GM12878 (cell line): ENCODE measurements around the gene SHLD3. TPM values are rescaled to one million over a fixed set of nuclear protein-coding genes. Genes with fewer than 3 reads are reported as not detected.

Experiments
- ATAC-seq: fragments of 200-7000 bp; cut with Tn5 transposase; 3 replicates; pipeline ENCODE4 v1.9.1; 2020; ENCODE audit warnings: mild to moderate bottlenecking, moderate library complexity
- BruUV-seq: library from RNA; stranded (reverse); fragments of 400-500 nt; replicated peaks from 2 replicates; lab custom pipeline; 2021; lab: Mats Ljungman, UMichigan
- CTCF ChIA-PET: fragments of 300-600 bp; sonication (Branson Sonifier 250); formaldehyde crosslinking; extraction: SDS; loops from one replicate; lab custom pipeline; 2021; ENCODE audit warnings: inconsistent platforms; lab: Yijun Ruan, JAX
- POLR2A ChIA-PET: fragments of 350-600 bp; formaldehyde crosslinking; extraction: SDS; loops from one replicate; lab custom pipeline; 2021; ENCODE audit warnings: inconsistent platforms; lab: Charles Lee
- RAD21 ChIA-PET: fragments of 300-600 bp; sonication (Branson Sonifier 250); formaldehyde crosslinking; loops from one replicate; lab custom pipeline; 2023; ENCODE audit warnings: antibody characterized with exemption; ENCODE audit not compliant: unreplicated experiment; lab: Charles Lee
- SMC1A ChIA-PET: fragments of 300-600 bp; sonication (Branson Sonifier 250); formaldehyde crosslinking; loops from one replicate; lab custom pipeline; 2023; ENCODE audit not compliant: unreplicated experiment, uncharacterized antibody; lab: Charles Lee
- DNase-seq: peaks from one replicate; pipeline ENCODE4 v3.0.0-alpha.2; 2011; ENCODE audit warnings: low read depth, low spot score
- FAIRE-seq: peaks from 3 replicates; lab custom pipeline; 2011; peaks lifted over from hg19 to GRCh38; lab: Jason Lieb, UNC
- H2AFZ ChIP-seq: 2 replicates; pipeline ENCODE4 v1.6.0; 2011; ENCODE audit warnings: low read depth, low read length, control low read depth; ENCODE audit not compliant: control insufficient read depth
- H3K27ac ChIP-seq: 2 replicates; pipeline ENCODE4 v1.5.1; 2011; ENCODE audit warnings: control low read depth; ENCODE audit not compliant: control insufficient read depth, insufficient read depth
- H3K27me3 ChIP-seq, 2 experiments: replicated peaks in 1 of 2; 2 replicates each; pipeline versions ENCODE4 v1.6.0 to v1.6.1; 2011; ENCODE audit warnings: low read length in 1 of 2; ENCODE audit not compliant: control insufficient read depth in 2 of 2, insufficient read depth in 2 of 2
- H3K36me3 ChIP-seq, 2 experiments: 2 replicates each; pipeline ENCODE4 v1.5.1; 2011; ENCODE audit warnings: low read length in 1 of 2; ENCODE audit not compliant: control insufficient read depth in 2 of 2, insufficient read depth in 2 of 2
- H3K4me1 ChIP-seq: 2 replicates; pipeline ENCODE4 v1.6.1; 2011; ENCODE audit warnings: mild to moderate bottlenecking, low read length, moderate library complexity, mixed read lengths; ENCODE audit not compliant: control insufficient read depth, insufficient read depth
- H3K4me2 ChIP-seq: 2 replicates; pipeline ENCODE4 v1.6.0; 2011; ENCODE audit warnings: control low read depth; ENCODE audit not compliant: control insufficient read depth, insufficient read depth
- H3K4me3 ChIP-seq: fragments of 200-600 bp; sonication (generic); 2 replicates; pipeline ENCODE4 v1.5.1; 2016
- H3K79me2 ChIP-seq: 2 replicates; pipeline ENCODE4 v1.6.0; 2011; ENCODE audit warnings: low read length; ENCODE audit not compliant: control insufficient read depth, insufficient read depth
- H3K9ac ChIP-seq: 2 replicates; pipeline ENCODE4 v1.8.0; 2011; ENCODE audit warnings: low read length, control low read depth, mixed read lengths; ENCODE audit not compliant: control insufficient read depth, insufficient read depth
- H3K9me3 ChIP-seq: replicated peaks from 3 replicates; pipeline ENCODE4 v1.5.1; 2011; ENCODE audit warnings: mild to moderate bottlenecking, low read length; ENCODE audit not compliant: control insufficient read depth, insufficient read depth
- H4K20me1 ChIP-seq: 2 replicates; pipeline ENCODE4 v1.6.0; 2011; ENCODE audit not compliant: control insufficient read depth, insufficient read depth
- BCL11A ChIP-seq: IDR thresholded peaks from 2 replicates; pipeline ENCODE4 v1.6.1; 2011; ENCODE audit warnings: low read depth, low read length
- GABPA ChIP-seq: IDR thresholded peaks from 2 replicates; pipeline ENCODE4 v1.6.1; 2014; ENCODE audit warnings: antibody characterized with exemption, low read depth, mild to moderate bottlenecking, inconsistent platforms
- IRF4 ChIP-seq: IDR thresholded peaks from 2 replicates; pipeline ENCODE4 v1.6.1; 2011; ENCODE audit warnings: low read depth, low read length
- KAT2A ChIP-seq: conservative IDR thresholded peaks from 2 replicates; pipeline ENCODE4 v1.6.1; 2011; ENCODE audit warnings: low read depth, low read length; ENCODE audit not compliant: control insufficient read depth
- KLF5 ChIP-seq: fragments of 450-650 bp; IDR thresholded peaks from 2 replicates; pipeline ENCODE4 v1.6.1; 2014; ENCODE audit warnings: mild to moderate bottlenecking; ENCODE audit not compliant: partially characterized antibody
- NFYB ChIP-seq: IDR thresholded peaks from 2 replicates; pipeline ENCODE4 v1.6.1; 2011; ENCODE audit warnings: low read depth, mild to moderate bottlenecking, low read length, improper control_type of control experiment, moderate library complexity; ENCODE audit not compliant: insufficient read depth
- PAX5 ChIP-seq: IDR thresholded peaks from 2 replicates; pipeline ENCODE4 v1.6.1; 2011; ENCODE audit warnings: low read depth, low read length, borderline replicate concordance
- POU2F2 ChIP-seq: IDR thresholded peaks from 3 replicates; pipeline ENCODE4 v1.6.1; 2011; ENCODE audit warnings: low read depth, mild to moderate bottlenecking, low read length, borderline replicate concordance
- SREBF2 ChIP-seq: IDR thresholded peaks from 2 replicates; pipeline ENCODE4 v1.6.1; 2012; ENCODE audit warnings: mild to moderate bottlenecking, low read length
- SUZ12 ChIP-seq: fragments of 200-600 bp; sonication (generic); IDR thresholded peaks from one replicate; pipeline ENCODE4 v1.6.1; 2018; ENCODE audit warnings: antibody characterized with exemption, mild to moderate bottlenecking; ENCODE audit not compliant: unreplicated experiment
- WGBS: methylation state at CpG from one replicate; pipeline ENCODE4 v1.1.6; 2016; ENCODE audit warnings: low lambda C conversion rate; ENCODE audit not compliant: insufficient replicate concordance, insufficient coverage; ENCODE audit errors: missing lambda C conversion rate; 5-methylcytosine and 5-hydroxymethylcytosine counted together
- in situ Hi-C: fragments of 300-500 bp; cut with MboI; formaldehyde crosslinking; loops from 9 replicates; pipeline ENCODE4 v1.14.3; 2018; ENCODE audit warnings: mixed read lengths
- intact Hi-C: fragments of 100-400 bp; cut with micrococcal nuclease; formaldehyde crosslinking; loops from one replicate; pipeline ENCODE4 v1.14.2; 2022; ENCODE audit not compliant: unreplicated experiment
- polyA plus RNA-seq, 11 experiments: library from polyadenylated mRNA; depleted of rRNA in 4 of 11; unstranded in 6 of 11; stranded (reverse) in 5 of 11; fragments of >200 nt; fragmentation: Nextera tagmentation in 4 of 11; fragmentation: Illumina TruSeq in 1 of 11; extraction: Ambion mirVana in 4 of 11; extraction: Trizol in 1 of 11; gene quantifications; 1 replicate in 1 of 11; 2 replicates in 10 of 11; pipeline versions ENCODE4 v1.2.1 to v1.2.3, GENCODE V29; 2011 to 2016; ENCODE audit warnings: inconsistent platforms in 2 of 11, missing spikeins in 2 of 11, low read depth in 1 of 11
- total RNA-seq, 4 experiments: library from RNA; depleted of rRNA in 3 of 4; stranded (reverse); fragments of >200 nt in 3 of 4; fragmentation: Illumina TruSeq in 1 of 4; extraction: Trizol in 1 of 4; gene quantifications; 2 replicates each; pipeline versions ENCODE4 v1.2.1 to v1.2.3, GENCODE V29; 2013 to 2021

Gene SHLD3
- total and polyA plus RNA-seq, 10 of the 15 experiments (the other 5 are each of a cell fraction or from before 2014, with no cell fraction given), result 3.1 to 9.2 (median 5.7) TPM

DNA sequence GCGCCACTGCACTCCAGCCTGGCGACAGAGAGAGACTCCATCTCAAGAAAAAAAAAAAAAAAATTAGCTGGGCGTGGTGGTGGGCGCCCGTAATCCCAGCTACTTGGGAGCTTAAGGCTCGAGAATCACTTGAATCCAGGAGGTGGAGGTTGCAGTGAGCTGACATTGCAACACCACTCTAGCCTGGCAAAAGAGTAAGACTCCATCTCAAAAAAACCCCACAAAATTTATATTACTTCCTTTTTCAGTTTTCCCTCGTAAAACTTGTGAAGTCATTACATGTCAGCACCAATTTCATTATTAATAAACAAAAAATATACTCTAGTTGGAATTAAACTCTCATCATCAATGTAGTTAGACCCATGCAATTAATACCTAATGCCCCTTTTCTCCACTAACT is 43.9 kb downstream of the SHLD3 start:
- Histone ChIP-seq H2AFZ (no peak overlapping the region), H3K4me1 (no peaks in the 10 kb centered on the region), H3K4me2 (no peak overlapping the region), H3K4me3 (no peak overlapping the region), H3K36me3 (peaks cover 0 to 6% of the 10 kb centered on the region in 2 experiments; a peak in 2 of 4 replicates), H3K27ac (no peak overlapping the region), H4K20me1 (no peaks in the 10 kb centered on the region), H3K9ac (no peak overlapping the region), H3K27me3 (no peaks in the 10 kb centered on the region), H3K9me3 (no peaks in the 10 kb centered on the region), H3K79me2 (no peaks in the 10 kb centered on the region)
- in situ Hi-C loops (no loop called here), intact Hi-C loops (loop anchor here (10.0 kb wide), 1 partner anchor 856 kb away; no protein-coding TSS in a partner anchor)
- no peak for TF ChIP-seq IRF4
- TF ChIP-seq POU2F2, result no peak
- TF ChIP-seq SUZ12, result no peak
- no peak for TF ChIP-seq BCL11A
- no peak for TF ChIP-seq GABPA
- TF ChIP-seq KLF5, result no peak
- no peak for TF ChIP-seq NFYB
- no peak for TF ChIP-seq SREBF2
- ATAC-seq (no peak), FAIRE-seq (no peak), DNase-seq (no peak)
- RAD21 ChIA-PET, result no interaction called here
- CTCF ChIA-PET, result no interaction called here
- POLR2A ChIA-PET, result no interaction called here
- SMC1A ChIA-PET, result no interaction called here
- WGBS, result 71% methylated on average over 5 of the region's 7 CpGs
- BruUV-seq, result no TSS peak

DNA sequence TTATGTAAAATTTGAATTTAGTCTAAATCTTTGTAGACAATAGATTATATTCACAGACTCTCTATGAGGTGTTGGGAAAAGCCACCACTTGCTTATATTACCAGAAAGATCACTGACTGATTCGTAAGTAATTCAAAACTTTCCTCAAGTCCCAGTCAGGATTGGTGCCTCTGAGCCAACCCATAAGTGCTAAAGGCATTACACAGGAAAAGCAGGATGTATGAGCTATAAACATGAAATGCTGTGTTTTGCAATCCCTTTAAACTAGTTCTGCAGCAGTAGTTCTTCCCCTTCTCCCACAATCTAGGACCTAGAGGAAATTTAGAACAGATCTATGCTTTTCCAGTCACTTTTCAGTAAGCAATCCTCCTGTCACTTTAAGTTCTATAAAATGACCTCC is 48.0 kb downstream of the SHLD3 start:
- no TSS peak for BruUV-seq
- intact Hi-C loops, result no loop called here
- TF ChIP-seq PAX5 (no peak), KAT2A (no peak)
- TF ChIP-seq, all 136 proteins: peak for 0
- no peak for FAIRE-seq
- Histone ChIP-seq H2AFZ (no peak overlapping the region), H3K79me2 (no peaks in the 10 kb centered on the region), H4K20me1 (no peaks in the 10 kb centered on the region), H3K9ac (no peak overlapping the region), H3K36me3 (peaks cover 0 to 2% of the 10 kb centered on the region in 2 experiments; a peak in 2 of 4 replicates), H3K27ac (no peak overlapping the region), H3K27me3 (no peaks in the 10 kb centered on the region), H3K4me1 (no peaks in the 10 kb centered on the region), H3K4me3 (no peak overlapping the region), H3K4me2 (no peak overlapping the region), H3K9me3 (no peaks in the 10 kb centered on the region)
- CTCF ChIA-PET, result no interaction called here
- in situ Hi-C loops, result no loop called here
- SMC1A ChIA-PET, result no interaction called here
- no peak for ATAC-seq
- RAD21 ChIA-PET, result no interaction called here
- POLR2A ChIA-PET, result no interaction called here
- no peak for DNase-seq
- 58% methylated on average over 1 of the region's 1 CpG for WGBS
